Kidney epithelial cell (primary cell): ENCODE data around the gene SERINC1. TPM values are rescaled to one million over a fixed set of nuclear protein-coding genes. Genes with fewer than 3 reads are reported as not detected.

Source experiments
- DNase-seq: peaks from one replicate; pipeline ENCODE4 v3.0.0-alpha.2; 2010; ENCODE audit warnings: low read depth
- H3K27me3 ChIP-seq: 2 replicates; pipeline ENCODE4 v1.6.0; 2011; ENCODE audit warnings: low read length; ENCODE audit not compliant: control insufficient read depth, insufficient read depth
- H3K36me3 ChIP-seq: 2 replicates; pipeline ENCODE4 v1.5.1; 2011; ENCODE audit warnings: low read length; ENCODE audit not compliant: control insufficient read depth, insufficient read depth
- H3K4me3 ChIP-seq: 2 replicates; pipeline ENCODE4 v1.5.1; 2011; ENCODE audit warnings: low read depth, mild to moderate bottlenecking, control low read depth, low read length
- CTCF ChIP-seq: IDR thresholded peaks from 2 replicates; pipeline ENCODE4 v1.5.1; 2011; ENCODE audit warnings: mild to moderate bottlenecking, moderate library complexity, low read length, control low read depth, inconsistent platforms; ENCODE audit not compliant: insufficient read depth, poor library complexity, severe bottlenecking
- total RNA-seq: library from RNA; depleted of rRNA; stranded (reverse); fragments of >200 nt; gene quantifications from 2 replicates; pipeline ENCODE4 v1.2.3, GENCODE V29; 2015

The SERINC1 gene
- total RNA-seq, 1 donor from 2014 or later = 130 TPM

DNA sequence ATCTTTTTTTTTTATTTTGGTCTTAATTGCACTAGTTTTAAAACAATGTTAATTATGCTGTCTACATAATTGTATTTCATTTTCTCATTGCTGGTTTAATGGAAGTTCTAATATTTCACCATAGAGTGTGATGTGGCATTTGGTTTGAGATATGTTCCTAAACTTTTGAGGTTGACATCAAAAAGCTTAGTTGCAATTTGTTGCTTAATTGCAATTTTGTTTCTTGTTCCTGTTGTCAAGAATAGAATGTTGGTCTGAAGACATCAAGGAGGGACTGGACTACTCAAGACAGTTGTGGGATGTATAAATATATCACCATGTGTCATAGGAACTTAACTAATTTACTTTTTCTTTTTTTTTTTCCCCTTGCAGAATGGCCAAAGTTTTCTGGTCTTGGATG is 59.6 kb downstream of the SERINC1 start:
- Histone ChIP-seq H3K36me3 (no peaks in the 10 kb centered on the region), H3K4me3 (no peak overlapping the region), H3K27me3 (no peaks in the 10 kb centered on the region)
- no peak for TF ChIP-seq CTCF
- DNase-seq = no peak

DNA sequence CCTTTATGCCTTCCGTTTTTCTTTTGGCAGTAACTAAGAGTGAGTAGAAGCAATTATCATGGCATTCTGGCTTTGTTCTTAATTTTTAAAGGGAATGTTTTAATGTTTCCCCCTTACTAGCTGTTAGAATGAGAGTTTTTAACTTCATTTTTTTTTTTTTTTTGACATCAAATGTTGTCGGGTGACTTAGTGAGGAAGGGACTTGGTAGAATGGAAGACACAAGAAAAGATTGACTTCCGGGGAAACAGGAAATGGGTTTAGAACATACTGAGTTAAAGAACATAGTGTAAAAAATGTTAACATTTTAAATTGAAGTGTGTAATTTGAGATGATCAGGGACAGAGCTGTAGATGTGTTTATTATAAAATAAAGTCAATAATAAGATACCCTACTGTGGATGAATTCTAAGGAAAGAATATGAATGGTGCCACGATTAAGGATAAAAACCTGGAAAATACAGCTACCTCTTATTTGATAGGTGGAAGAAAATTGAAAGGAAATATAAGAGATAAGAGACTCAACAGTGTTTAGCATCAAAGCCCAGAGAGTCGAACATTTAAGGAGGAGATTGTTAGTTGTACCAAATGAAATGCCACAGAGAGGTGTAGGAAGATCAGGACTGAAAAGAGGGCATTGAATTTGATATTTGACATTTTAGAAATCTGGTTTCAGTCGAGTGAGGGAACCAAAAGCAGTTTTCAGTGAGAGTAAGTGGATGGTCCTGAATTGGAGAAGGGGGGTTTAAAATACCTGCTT is 62.7 kb downstream of the SERINC1 start:
- no peak for TF ChIP-seq CTCF
- no peaks in the 10 kb centered on the region for H3K36me3 ChIP-seq
- no peak for DNase-seq

DNA sequence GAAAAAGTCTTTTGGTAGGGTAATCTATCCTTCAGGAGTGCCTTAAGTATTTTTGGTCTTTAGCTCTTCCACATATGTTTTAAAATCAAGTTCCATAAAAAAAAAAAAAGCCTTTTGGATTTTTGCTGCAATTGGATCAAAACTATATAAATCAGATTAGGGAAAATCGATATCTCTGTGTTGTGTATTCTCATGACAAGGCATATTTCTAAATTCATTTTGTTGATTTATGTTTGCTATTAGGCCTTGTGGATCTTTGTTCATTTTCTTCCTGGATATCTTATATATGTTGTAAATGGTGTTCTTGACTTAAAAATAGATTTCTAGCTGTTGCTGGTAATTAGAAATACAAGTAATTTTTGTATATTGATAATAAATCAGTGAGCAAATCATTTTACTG is 63.4 kb downstream of the SERINC1 start:
- no peak for TF ChIP-seq CTCF
- Histone ChIP-seq H3K4me3 (no peak overlapping the region), H3K36me3 (no peaks in the 10 kb centered on the region), H3K27me3 (no peaks in the 10 kb centered on the region)
- DNase-seq = no peak

More for the DNA sequence above, 62.7 kb downstream of the SERINC1 start:
- H3K4me3 ChIP-seq = no peak overlapping the region
- H3K27me3 ChIP-seq = no peaks in the 10 kb centered on the region

DNA sequence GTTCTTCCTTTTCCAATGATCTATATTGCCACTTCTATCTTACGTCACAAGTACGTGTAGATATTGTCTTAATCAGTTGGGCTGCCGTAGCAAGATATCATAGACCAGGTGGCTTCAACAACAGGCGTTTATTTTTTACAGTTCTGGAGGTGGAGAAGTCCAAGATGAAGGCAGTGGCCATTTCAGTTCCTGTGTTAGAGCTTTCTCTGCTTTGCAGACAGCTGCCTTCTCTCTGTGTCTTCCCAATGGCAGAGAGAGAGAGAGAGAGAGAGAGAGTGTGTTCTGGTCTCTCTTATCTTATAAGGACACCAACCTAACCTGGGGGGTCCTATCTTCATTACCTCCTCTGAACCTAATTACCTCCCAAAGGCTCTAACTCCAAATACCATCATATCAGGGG is 63.9 kb downstream of the SERINC1 start:
- Histone ChIP-seq H3K4me3 (no peak overlapping the region), H3K27me3 (no peaks in the 10 kb centered on the region), H3K36me3 (no peaks in the 10 kb centered on the region)
- no peak for TF ChIP-seq CTCF
- DNase-seq = no peak

DNA sequence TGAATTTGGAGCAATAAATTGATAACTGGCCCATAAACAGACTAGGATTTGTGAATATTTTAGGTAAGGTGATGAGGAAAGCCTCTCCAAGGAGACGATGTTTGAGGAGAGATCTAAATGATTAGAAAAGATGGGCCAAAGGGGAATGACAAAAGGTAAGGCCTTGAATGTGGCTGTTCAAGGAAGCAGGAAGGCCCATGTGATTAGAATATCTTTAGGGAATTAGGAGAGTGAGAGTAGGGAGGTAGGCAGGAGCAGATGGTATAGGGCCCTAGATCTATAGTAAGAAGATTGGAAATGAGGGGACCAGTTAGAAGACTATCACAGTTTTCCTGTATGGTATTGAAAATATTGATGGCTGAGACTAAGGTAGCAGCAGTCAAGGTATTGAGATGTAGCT is 65.4 kb downstream of the SERINC1 start:
- H3K36me3 ChIP-seq = no peaks in the 10 kb centered on the region
- H3K4me3 ChIP-seq = no peak overlapping the region
- H3K27me3 ChIP-seq = no peaks in the 10 kb centered on the region
- TF ChIP-seq CTCF = no peak
- no peak for DNase-seq

- no peak overlapping the region for H3K4me3 ChIP-seq
- H3K27me3 ChIP-seq = no peaks in the 10 kb centered on the region
- TF ChIP-seq CTCF = no peak
- no peak for DNase-seq
- H3K36me3 ChIP-seq = no peaks in the 10 kb centered on the region
Observed at GRCh38 chr6:122405417-122405816, 66.2 kb downstream of the SERINC1 start.
